ENCODE data around the gene PACC1.

Gene PACC1

GRCh38 chr1:212414328-212415106 lies at the start of gene PACC1:
Gene PACC1 (minus strand): TSS chr1:212414886. CDS start chr1:212414757, 129 bp downstream.
- DNase-seq = peak; percentile 82 to 84

GRCh38 chr1:212463565-212464285 lies 49.0 kb upstream of the PACC1 start:
- DNase-seq = no peak

- DNase-seq = no peak
Measured at GRCh38 chr1:212461916-212462660, 47.4 kb upstream of the PACC1 start.

GRCh38 chr1:212460376-212460775 lies 45.7 kb upstream of the PACC1 start:
- no peak for DNase-seq

GRCh38 chr1:212459656-212460055 lies 45.0 kb upstream of the PACC1 start:
- DNase-seq = no peak

- DNase-seq = no peak
Measured at GRCh38 chr1:212458817-212459216, 44.1 kb upstream of the PACC1 start.

GRCh38 chr1:212457740-212458338 lies 43.2 kb upstream of the PACC1 start:
- DNase-seq = peak; percentile 74 to 76

- DNase-seq = peak; percentile 90 to 91
Measured at GRCh38 chr1:212455803-212456528, 41.3 kb upstream of the PACC1 start.

- no peak for DNase-seq
Measured at GRCh38 chr1:212455401-212455800, 40.7 kb upstream of the PACC1 start.

- DNase-seq = no peak
Measured at GRCh38 chr1:212454741-212455140, 40.1 kb upstream of the PACC1 start.

GRCh38 chr1:212453156-212453857 lies 38.6 kb upstream of the PACC1 start:
- DNase-seq = no peak

GRCh38 chr1:212452323-212453155 lies 37.9 kb upstream of the PACC1 start:
- DNase-seq = no peak

GRCh38 chr1:212451416-212452322 lies 37.0 kb upstream of the PACC1 start:
- DNase-seq = no peak

- DNase-seq = no peak
Measured at GRCh38 chr1:212450331-212450881, 35.7 kb upstream of the PACC1 start.

GRCh38 chr1:212447478-212447877 lies 32.8 kb upstream of the PACC1 start:
- no peak for DNase-seq

- DNase-seq = no peak
Measured at GRCh38 chr1:212446333-212446732, 31.6 kb upstream of the PACC1 start.

- no peak for DNase-seq
Measured at GRCh38 chr1:212442408-212442807, 27.7 kb upstream of the PACC1 start.

GRCh38 chr1:212440419-212440818 lies 25.7 kb upstream of the PACC1 start:
- no peak for DNase-seq

GRCh38 chr1:212438831-212439237 lies 24.1 kb upstream of the PACC1 start:
- no peak for DNase-seq
